Measurements from ENCODE around the gene CDCA3.
"Not testable (repeated sequence)": the region's sequence is repeated elsewhere in the genome, so short reads cannot be mapped to it uniquely, and the experiment has no call there.

CDCA3 gene

GRCh38 chr12:6888360-6888759, 37.3 kb upstream of the CDCA3 start:
- Histone ChIP-seq H3K9me3 (ENCODE audit: control insufficient read depth, low read length) (no peaks in the 10 kb centered on the region), H3K4me2 (ENCODE audit: low read length) (no peak overlapping the region), H2AFZ (no peak overlapping the region), H3K79me2 (no peaks in the 10 kb centered on the region), H3K27ac (no peak overlapping the region), H3K9ac (no peak overlapping the region), H3K4me3 (ENCODE audit: low read depth, low read length) (no peak overlapping the region), H3K36me3 (ENCODE audit: control insufficient read depth, insufficient read depth, low read length) (no peaks in the 10 kb centered on the region), H3K4me1 (peaks cover 6% of the 10 kb centered on the region), H3K27me3 (ENCODE audit: control insufficient read depth, insufficient read depth, low read length) (no peaks in the 10 kb centered on the region)
- TF ChIP-seq CTCF (IDR thresholded peaks at IDR 0.05): no peak

GRCh38 chr12:6887460-6887859, 36.4 kb upstream of the CDCA3 start:
- no peak overlapping the region for H2AFZ ChIP-seq
- peaks cover 6% of the 10 kb centered on the region for H3K4me1 ChIP-seq
- no peaks in the 10 kb centered on the region for H3K9me3 ChIP-seq (ENCODE audit: control insufficient read depth, low read length)
- no peaks in the 10 kb centered on the region for H3K27me3 ChIP-seq (ENCODE audit: control insufficient read depth, insufficient read depth, low read length)
- H3K27ac ChIP-seq: no peak overlapping the region
- H3K36me3 ChIP-seq (ENCODE audit: control insufficient read depth, insufficient read depth, low read length): no peaks in the 10 kb centered on the region
- TF ChIP-seq CTCF (IDR thresholded peaks at IDR 0.05): no peak
- no peak overlapping the region for H3K4me2 ChIP-seq (ENCODE audit: low read length)
- no peaks in the 10 kb centered on the region for H3K79me2 ChIP-seq
- no peak overlapping the region for H3K4me3 ChIP-seq (ENCODE audit: low read depth, low read length)
- no peak overlapping the region for H3K9ac ChIP-seq

- not testable (repeated sequence) for H3K4me2 ChIP-seq (ENCODE audit: low read length); H3K79me2 ChIP-seq; H3K4me3 ChIP-seq (ENCODE audit: low read depth, low read length); H3K27ac ChIP-seq; H3K36me3 ChIP-seq (ENCODE audit: control insufficient read depth, insufficient read depth, low read length); H3K4me1 ChIP-seq; H3K27me3 ChIP-seq (ENCODE audit: control insufficient read depth, insufficient read depth, low read length); H3K9ac ChIP-seq; H3K9me3 ChIP-seq (ENCODE audit: control insufficient read depth, low read length); H2AFZ ChIP-seq
These were observed 35.3 kb upstream of the CDCA3 start for GRCh38 chr12:6886206-6886999.

DNA sequence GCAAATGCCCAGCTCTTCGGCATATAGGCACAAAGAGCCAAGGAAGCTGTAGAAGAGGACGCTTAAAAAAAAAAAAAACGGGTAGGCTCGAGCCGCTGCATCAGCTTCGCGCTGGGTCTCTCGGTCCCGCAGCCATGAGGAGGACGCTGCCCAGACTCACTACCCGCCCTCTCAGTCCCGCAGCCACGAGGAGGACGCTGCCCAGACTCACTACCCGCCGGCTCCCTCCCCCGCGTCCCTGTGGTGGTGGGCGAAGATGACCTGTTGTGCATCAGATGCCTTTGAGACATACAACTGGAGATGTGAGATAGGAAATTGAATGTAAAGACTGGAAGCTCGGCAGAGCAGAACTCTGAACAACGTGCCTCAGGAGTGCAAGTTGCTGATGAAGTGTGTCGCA, 33.5 kb upstream of the CDCA3 start:
- Histone ChIP-seq H3K4me1 (no peaks in the 10 kb centered on the region), H3K79me2 (no peaks in the 10 kb centered on the region), H3K27ac (no peak overlapping the region), H3K36me3 (ENCODE audit: control insufficient read depth, insufficient read depth, low read length) (no peaks in the 10 kb centered on the region), H2AFZ (no peak overlapping the region), H3K27me3 (ENCODE audit: control insufficient read depth, insufficient read depth, low read length) (no peaks in the 10 kb centered on the region), H3K4me3 (ENCODE audit: low read depth, low read length) (no peak overlapping the region), H3K9ac (no peak overlapping the region), H3K9me3 (ENCODE audit: control insufficient read depth, low read length) (no peaks in the 10 kb centered on the region), H3K4me2 (ENCODE audit: low read length) (no peak overlapping the region)
- TF ChIP-seq CTCF (IDR thresholded peaks at IDR 0.05): no peak

DNA sequence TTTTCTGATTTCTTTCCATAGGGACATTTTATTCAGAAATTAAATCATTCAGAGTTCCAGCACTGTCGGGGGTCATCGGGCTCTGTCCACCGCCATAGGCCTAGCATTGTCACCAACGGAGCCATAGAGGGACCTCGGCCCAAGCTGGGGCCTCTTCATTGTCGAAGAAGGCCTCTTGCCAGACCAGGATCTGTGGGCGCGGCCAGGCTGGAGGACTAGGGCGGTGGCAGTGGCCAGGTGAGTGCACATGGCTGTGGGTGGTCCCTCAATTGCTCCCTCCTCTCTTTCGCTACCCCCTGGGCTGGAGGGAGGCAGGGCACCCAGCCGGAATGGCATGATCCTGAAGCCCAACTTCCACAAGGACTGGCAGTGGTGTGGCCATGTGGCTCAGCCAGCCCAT, 32.6 kb upstream of the CDCA3 start:
- Histone ChIP-seq H3K9me3 (ENCODE audit: control insufficient read depth, low read length) (no peaks in the 10 kb centered on the region), H2AFZ (no peak overlapping the region), H3K79me2 (no peaks in the 10 kb centered on the region), H3K27ac (no peak overlapping the region), H3K4me1 (no peaks in the 10 kb centered on the region), H3K4me3 (ENCODE audit: low read depth, low read length) (no peak overlapping the region), H3K9ac (no peak overlapping the region), H3K4me2 (ENCODE audit: low read length) (no peak overlapping the region), H3K36me3 (ENCODE audit: control insufficient read depth, insufficient read depth, low read length) (no peaks in the 10 kb centered on the region), H3K27me3 (ENCODE audit: control insufficient read depth, insufficient read depth, low read length) (no peaks in the 10 kb centered on the region)
- no peak for TF ChIP-seq CTCF (IDR thresholded peaks at IDR 0.05)
